Vagina (tissue), 2 donors: ENCODE measurements around the gene OGDH.

Experiments
- CTCF ChIP-seq, 3 experiments: fragments of 450-650 bp in 2 of 3; fragments of 200-600 bp in 1 of 3; sonication (generic) in 1 of 3; IDR thresholded peaks; one replicate each; pipeline ENCODE4 v1.5.1; 2017 to 2019; ENCODE audit warnings: antibody characterized with exemption in 3 of 3, mild to moderate bottlenecking in 2 of 3, moderate library complexity in 2 of 3
- POLR2A ChIP-seq, 2 donors: fragments of 450-650 bp; IDR thresholded peaks; one replicate each; pipeline ENCODE4 v1.6.1; 2017; ENCODE audit warnings: antibody characterized with exemption in 2 of 2, mild to moderate bottlenecking in 2 of 2, moderate library complexity in 2 of 2

- TF ChIP-seq CTCF (IDR thresholded peaks at IDR 0.05), result no peak
- TF ChIP-seq POLR2A (IDR thresholded peaks at IDR 0.05), result no peak
Measured at GRCh38 chr7:44563171-44563679, 43.2 kb upstream of the OGDH start.
